GM21360 (cell line): ENCODE measurements around the gene SKAP1.
"Not testable (repeated sequence)": the region's sequence is repeated elsewhere in the genome, so short reads cannot be mapped to it uniquely, and the experiment has no call there.

Source experiments
- ATAC-seq: cut with Tn5 transposase; IDR thresholded peaks from one replicate; pipeline ENCODE4 v1.9.1; 2021; ENCODE audit warnings: mild to moderate bottlenecking, moderate library complexity; ENCODE audit not compliant: unreplicated experiment

The SKAP1 gene

DNA sequence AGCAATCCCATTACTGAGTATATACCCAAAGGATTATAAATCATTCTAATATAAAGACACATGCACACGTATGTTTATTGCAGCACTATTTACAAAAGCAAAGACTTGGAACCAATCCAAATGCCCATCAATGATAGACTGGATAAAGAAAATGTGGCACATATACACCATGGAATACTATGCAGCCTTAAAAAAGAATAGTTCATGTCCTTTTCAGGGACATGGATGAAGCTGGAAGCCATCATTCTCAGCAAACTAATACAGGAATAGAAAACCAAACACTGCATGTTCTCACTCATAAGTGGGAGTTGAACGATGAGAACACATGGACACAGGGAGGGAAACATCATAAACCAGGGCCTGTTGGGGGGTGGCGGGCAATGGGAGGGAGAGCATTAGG lies 19.3 kb upstream of the SKAP1 start:
- not testable (repeated sequence) for ATAC-seq

GRCh38 chr17:48445248-48445620 lies 15.2 kb upstream of the SKAP1 start:
- ATAC-seq, result no peak

GRCh38 chr17:48444516-48445247 lies 14.7 kb upstream of the SKAP1 start:
- no peak for ATAC-seq

DNA sequence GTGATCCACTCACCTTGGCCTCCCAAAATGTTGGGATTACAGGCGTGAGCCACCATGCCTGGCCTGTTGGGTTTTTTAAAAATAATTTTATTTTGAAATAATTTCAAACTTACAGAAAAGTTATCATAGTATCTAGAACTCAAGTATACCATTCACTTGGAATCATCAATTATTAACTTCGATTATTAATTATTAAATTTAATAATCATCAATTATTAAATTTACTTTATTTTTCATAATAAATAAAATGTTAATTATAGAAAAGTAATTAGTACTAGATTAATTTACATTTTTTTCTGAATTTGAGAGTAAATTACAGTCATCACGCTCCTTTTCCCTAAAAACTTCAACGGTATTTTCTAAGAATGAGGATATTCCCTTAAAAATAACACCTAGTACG lies 13.7 kb upstream of the SKAP1 start:
- ATAC-seq, result no peak

GRCh38 chr17:48442819-48443218 lies 12.8 kb upstream of the SKAP1 start:
- no peak for ATAC-seq

- ATAC-seq, result no peak
Observed at GRCh38 chr17:48441862-48442261, 11.8 kb upstream of the SKAP1 start.

- ATAC-seq, result peak; percentile 51
Observed at GRCh38 chr17:48441231-48441711, 11.3 kb upstream of the SKAP1 start.

- ATAC-seq, result no peak
Observed at GRCh38 chr17:48440669-48441068, 10.7 kb upstream of the SKAP1 start.

GRCh38 chr17:48439875-48440505 lies 10.0 kb upstream of the SKAP1 start:
- no peak for ATAC-seq

GRCh38 chr17:48439110-48439850 lies 9.3 kb upstream of the SKAP1 start:
- ATAC-seq, result no peak

DNA sequence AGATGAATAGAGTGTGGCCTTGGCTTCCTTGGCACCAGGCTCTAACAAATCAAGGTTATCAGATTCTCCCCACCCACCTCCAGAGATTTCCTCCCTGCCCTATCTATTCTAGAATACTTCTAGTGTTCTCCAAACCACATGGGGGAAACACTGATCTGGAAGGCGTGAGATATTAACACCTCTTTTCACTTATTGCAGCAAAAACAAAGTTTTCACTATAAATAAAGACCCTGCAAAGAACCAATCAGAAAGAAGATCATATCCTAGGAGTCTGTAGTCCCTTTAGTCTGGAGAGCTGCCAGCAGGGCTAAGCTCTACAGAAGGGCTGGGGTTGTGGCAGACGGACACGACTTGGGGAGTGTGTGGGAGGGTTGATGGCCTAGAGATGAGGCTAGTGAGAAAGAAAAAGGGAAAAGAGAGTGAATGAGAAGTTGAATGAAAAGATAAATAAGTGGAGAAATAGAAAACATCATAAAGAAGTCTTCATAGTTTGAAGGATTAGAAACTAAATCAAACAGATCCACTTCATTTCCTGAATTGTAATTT lies 8.6 kb upstream of the SKAP1 start:
- ATAC-seq, result no peak

GRCh38 chr17:48433896-48434295 lies 3.9 kb upstream of the SKAP1 start:
- ATAC-seq, result no peak

DNA sequence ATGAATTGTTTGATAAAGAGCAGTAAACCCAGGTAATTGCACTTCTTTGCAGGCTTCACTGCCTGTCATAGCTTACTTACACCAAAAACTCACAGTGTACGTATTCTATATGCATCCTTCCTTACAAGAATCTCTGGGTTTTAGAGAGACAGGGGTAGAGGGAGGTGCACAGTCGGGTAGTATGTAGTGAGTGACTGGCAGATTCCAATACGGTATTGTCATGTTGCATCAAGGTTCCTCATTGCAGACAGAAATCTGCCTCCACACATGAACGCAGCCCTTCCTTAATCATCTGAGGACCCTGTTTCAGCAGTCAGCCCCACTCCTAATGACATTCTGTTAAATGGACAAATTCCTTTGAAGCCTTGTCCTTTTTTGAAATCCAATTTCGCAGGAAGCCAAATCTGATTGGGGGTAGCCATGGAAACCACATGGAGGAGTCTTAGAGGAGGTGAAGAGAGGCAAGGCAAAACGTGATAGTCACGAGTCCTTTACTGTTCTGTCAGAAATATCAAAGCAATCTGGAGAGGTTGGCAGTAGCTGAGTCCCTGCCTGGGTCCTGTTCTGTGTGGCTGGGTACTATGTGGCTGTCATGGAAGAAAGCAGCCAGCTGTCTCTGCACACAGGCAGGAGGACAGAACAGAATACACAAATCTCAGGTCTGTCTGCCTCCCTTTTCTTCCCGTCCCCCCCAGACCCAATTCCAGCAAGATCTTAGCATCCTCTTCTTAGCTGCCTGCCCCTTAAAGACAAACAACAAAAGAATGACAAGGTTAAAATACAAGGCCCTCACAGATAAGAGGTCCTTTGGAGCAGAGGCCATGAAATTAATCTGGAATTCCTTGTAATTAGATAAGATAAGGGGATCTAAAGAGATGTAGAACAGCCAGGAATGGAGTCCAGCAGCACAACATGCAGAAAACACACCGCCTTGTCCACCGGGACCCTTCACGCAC lies 3.1 kb upstream of the SKAP1 start:
- no peak for ATAC-seq

- ATAC-seq, result no peak
Observed at GRCh38 chr17:48429156-48429555, 858 bp downstream of the SKAP1 start.

- ATAC-seq, result no peak
Observed at GRCh38 chr17:48427598-48427997, 2.4 kb downstream of the SKAP1 start.

- no peak for ATAC-seq
Observed at GRCh38 chr17:48426761-48427500, 3.1 kb downstream of the SKAP1 start.

- ATAC-seq, result no peak
Observed at GRCh38 chr17:48426019-48426665, 3.9 kb downstream of the SKAP1 start.

GRCh38 chr17:48422060-48422459 lies 8.0 kb downstream of the SKAP1 start:
- ATAC-seq, result not testable (repeated sequence)

DNA sequence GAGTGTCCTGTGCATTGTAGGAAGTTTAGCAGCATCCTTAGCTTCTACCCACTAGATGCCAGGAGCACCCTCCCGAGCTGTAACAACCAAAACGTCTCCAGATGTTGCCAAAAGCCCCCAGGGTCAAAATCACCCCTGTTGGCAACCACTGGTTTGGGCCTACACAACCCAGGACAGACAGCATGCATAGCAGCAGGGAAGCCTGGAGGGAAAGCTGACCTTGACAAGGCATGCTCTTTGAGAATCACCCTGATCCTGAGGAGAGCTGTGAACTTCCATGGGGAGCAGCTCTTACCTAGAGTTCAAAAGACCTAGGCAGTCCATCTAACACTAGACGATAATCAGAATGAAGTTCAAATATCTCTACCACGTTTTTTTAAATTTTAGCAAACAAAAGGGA lies 9.2 kb downstream of the SKAP1 start:
- no peak for ATAC-seq
